Gastroesophageal sphincter (tissue), 3 donors: ENCODE results near the gene MEF2D.

Experiments
- CTCF ChIP-seq, 4 experiments: fragments of 200-600 bp in 2 of 4; fragments of 450-650 bp in 2 of 4; sonication (generic) in 1 of 4; IDR thresholded peaks; one replicate each; pipeline ENCODE4 v1.5.1; 2017 to 2019; ENCODE audit warnings: antibody characterized with exemption in 4 of 4, mild to moderate bottlenecking in 2 of 4, moderate library complexity in 2 of 4
- EP300 ChIP-seq: sonication (generic); formaldehyde crosslinking; IDR thresholded peaks from one replicate; pipeline ENCODE4 v1.6.1; 2017; ENCODE audit warnings: antibody characterized with exemption, mild to moderate bottlenecking
- POLR2A ChIP-seq, 2 donors: fragments of 450-650 bp; IDR thresholded peaks; one replicate each; pipeline ENCODE4 v1.6.1; 2017; ENCODE audit warnings: antibody characterized with exemption in 2 of 2, mild to moderate bottlenecking in 2 of 2, moderate library complexity in 1 of 2
- POLR2AphosphoS5 ChIP-seq: sonication (generic); formaldehyde crosslinking; IDR thresholded peaks from one replicate; pipeline ENCODE4 v1.6.1; 2017; ENCODE audit warnings: antibody characterized with exemption

- TF ChIP-seq CTCF (IDR thresholded peaks at IDR 0.05) (no peak), EP300 (no peak), POLR2A (IDR thresholded peaks at IDR 0.05) (no peak), POLR2AphosphoS5 (no peak)
Observed at GRCh38 chr1:156495401-156496140, 5.0 kb downstream of the MEF2D start.
